Measurements from ENCODE around the gene ZBTB21.

The ZBTB21 gene

DNA sequence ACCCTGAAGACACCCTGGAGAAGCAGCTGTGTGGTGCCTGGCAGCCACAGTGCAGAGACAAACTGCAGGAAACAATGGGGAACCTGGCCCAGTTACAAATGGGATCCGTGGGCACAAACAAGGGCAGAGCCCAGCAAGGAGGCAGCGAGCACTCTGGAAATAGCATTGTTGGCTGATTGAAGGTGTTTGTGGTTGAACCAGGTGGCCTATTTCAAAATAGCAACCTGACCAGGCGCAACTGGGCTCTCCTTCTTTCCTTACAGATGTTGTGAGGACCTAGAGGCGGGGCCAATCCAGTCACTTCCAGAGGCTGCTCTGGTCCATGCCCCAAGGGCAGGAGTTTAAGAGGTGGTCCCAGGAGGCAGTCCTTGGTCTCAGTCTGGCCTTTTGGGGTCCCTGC is 21.7 kb upstream of the ZBTB21 start:
- DNase-seq (ENCODE audit: low read depth, low spot score), result no peak
- TF ChIP-seq, protein P1, sequence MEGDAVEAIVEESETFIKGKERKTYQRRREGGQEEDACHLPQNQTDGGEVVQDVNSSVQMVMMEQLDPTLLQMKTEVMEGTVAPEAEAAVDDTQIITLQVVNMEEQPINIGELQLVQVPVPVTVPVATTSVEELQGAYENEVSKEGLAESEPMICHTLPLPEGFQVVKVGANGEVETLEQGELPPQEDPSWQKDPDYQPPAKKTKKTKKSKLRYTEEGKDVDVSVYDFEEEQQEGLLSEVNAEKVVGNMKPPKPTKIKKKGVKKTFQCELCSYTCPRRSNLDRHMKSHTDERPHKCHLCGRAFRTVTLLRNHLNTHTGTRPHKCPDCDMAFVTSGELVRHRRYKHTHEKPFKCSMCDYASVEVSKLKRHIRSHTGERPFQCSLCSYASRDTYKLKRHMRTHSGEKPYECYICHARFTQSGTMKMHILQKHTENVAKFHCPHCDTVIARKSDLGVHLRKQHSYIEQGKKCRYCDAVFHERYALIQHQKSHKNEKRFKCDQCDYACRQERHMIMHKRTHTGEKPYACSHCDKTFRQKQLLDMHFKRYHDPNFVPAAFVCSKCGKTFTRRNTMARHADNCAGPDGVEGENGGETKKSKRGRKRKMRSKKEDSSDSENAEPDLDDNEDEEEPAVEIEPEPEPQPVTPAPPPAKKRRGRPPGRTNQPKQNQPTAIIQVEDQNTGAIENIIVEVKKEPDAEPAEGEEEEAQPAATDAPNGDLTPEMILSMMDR (IDR thresholded peaks at IDR 0.05; ENCODE audit: insufficient read depth, low read length, missing control alignments), result no peak
- ChIA-PET CTCF (no interaction called here), POLR2A (interaction anchor here (1.1 kb wide), 1 partner anchor 75 kb away, joined by 3 read pairs; no protein-coding TSS in a partner anchor)
- H3K4me3 ChIP-seq (ENCODE audit: low read depth, low read length), result no peak overlapping the region

DNA sequence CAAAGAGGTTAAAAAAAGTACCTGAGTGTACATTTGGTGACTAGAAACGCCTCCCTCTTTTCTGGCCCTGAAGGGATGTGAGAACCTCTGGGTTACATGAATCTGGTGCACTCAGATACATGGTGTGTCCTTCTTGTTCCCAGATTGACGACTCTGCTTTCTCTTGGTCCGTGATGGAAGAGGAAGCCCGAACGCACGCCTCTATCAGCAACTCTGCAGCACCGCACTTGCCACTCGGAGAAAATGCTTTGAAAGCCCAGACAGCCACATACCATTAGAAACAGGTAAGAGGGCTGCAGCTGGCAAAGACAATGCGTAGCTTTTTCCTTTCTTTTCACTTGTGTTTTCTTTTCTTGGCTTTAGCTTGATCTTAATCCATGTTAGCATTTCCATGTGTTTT is 21.1 kb upstream of the ZBTB21 start:
- POLR2A ChIA-PET, result no interaction called here
- TF ChIP-seq, protein P1 (IDR thresholded peaks at IDR 0.05; ENCODE audit: insufficient read depth, low read length, missing control alignments), result no peak
- CTCF ChIA-PET, result no interaction called here
- DNase-seq (ENCODE audit: low read depth, low spot score), result no peak
- no peak overlapping the region for H3K4me3 ChIP-seq (ENCODE audit: low read depth, low read length)

DNA sequence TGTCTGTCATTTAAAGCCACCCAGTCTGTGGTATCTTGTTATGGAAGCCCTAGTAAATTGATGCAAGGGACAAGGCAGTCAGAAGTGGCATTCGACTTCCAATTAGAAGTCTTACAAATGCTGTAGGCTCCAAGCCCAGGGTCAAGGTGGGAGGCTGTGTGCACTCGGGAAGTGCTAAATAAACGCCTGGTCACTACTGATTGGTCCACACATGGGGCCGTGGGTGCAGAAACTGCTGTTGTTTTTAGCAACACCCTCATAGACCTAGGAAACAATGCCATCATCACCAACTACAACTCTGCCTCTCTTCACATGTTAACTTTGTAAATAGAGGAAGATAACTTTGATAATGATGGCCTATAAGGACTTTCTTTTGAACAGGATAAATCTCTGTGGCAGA is 20.2 kb upstream of the ZBTB21 start:
- POLR2A ChIA-PET, result no interaction called here
- TF ChIP-seq, protein P1 (IDR thresholded peaks at IDR 0.05; ENCODE audit: insufficient read depth, low read length, missing control alignments), result no peak
- no peak overlapping the region for H3K4me3 ChIP-seq (ENCODE audit: low read depth, low read length)
- CTCF ChIA-PET, result no interaction called here
- no peak for DNase-seq (ENCODE audit: low read depth, low spot score)

DNA sequence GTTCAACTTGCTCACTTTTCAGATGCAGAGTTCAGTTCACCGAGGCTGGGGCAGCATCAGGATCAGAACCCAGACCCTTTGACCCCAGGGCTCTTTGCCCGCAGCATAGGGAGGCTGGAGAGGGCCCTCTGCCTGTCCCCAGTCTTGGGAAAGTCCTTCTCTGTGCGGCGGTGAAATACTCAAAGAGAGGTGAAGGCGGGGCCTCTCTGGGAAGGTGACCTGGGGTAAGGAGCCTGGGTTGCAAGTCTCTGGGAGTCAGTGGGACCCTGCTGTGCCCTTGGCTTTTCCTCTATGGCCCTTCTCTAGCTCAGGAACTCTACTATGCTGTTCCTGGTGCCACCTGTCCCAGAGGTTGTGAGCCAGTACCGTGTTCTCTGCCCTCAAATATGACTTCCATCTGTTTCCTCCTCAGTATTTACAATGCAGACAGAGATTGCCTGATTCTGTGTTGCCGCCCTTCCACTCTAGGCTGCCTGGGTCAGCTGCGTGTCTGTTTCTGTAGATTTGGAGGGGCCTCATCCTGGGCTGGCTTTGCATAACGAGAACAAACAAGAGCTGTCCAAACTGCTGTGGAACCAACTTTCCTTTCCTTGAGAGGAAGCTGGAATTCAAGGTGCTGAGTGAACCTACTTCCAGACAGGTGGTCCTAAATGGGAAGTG is 18.7 kb upstream of the ZBTB21 start:
- POLR2A ChIA-PET, result no interaction called here

DNA sequence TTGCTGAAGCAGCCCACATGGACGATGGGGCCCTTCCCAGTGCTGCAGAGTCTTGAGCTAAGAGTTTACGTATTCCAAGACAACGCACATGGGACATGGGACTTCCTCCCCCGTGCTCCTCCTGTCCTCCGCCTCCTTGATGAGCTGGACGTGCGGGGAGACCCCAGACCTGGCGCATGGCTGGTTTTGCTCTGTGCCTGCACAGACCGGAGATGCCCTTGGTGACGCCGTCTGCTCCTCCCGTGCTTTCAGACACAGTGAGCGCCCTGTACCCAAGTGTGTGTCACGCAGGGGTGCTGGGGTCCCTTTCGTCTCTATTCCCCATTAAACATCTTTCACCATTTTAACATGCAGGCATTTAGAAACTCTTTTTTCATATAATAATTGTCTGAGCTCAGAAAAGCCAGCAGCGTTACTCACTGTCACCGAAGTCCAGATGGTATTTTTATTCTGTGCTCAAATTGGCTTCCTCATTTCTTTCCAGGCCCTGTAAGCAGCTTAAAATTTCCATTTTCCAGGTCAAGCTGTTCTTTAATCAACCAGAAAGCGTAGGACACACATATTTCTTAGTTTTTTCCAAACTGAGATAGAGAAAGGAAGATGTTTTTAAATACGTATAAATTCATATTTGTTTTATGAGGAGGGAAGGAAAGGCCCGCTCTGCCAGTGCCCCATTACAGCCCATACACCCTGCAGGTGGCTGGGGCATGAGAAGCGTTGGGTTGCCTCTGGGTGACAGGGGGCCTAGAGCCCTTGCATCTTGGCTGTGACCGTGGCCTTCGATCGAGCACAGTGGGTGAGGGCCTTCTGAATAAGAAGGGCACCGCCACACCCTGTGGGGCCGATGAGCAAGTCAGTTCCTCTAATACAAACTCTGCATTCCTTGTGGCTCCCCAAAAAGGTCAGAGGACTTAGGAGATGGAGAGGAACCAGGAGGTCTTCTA is 17.9 kb upstream of the ZBTB21 start:
- H3K4me3 ChIP-seq (ENCODE audit: low read depth, low read length), result no peak overlapping the region
- ChIA-PET CTCF (interaction anchor here (1.1 kb wide), 1 partner anchor 89 kb away, joined by 3 read pairs; no protein-coding TSS in a partner anchor), POLR2A (no interaction called here)
- TF ChIP-seq, protein P1 (IDR thresholded peaks at IDR 0.05; ENCODE audit: insufficient read depth, low read length, missing control alignments), result no peak
- DNase-seq (ENCODE audit: low read depth, low spot score), result no peak

More for the DNA sequence above, 18.7 kb upstream of the ZBTB21 start:
- no peak for DNase-seq (ENCODE audit: low read depth, low spot score)
- CTCF ChIA-PET, result no interaction called here
- H3K4me3 ChIP-seq (ENCODE audit: low read depth, low read length), result no peak overlapping the region
- TF ChIP-seq, protein P1 (IDR thresholded peaks at IDR 0.05; ENCODE audit: insufficient read depth, low read length, missing control alignments), result no peak
